ENCODE results near the gene NCOA1.

GRCh38 chr2:24740142-24740541 is 249.1 kb downstream of the NCOA1 start:
- TF ChIP-seq EZH2phosphoT487 (IDR thresholded peaks at IDR 0.05; ENCODE audit: borderline replicate concordance, low read depth, low read length) = no peak
- no peak for TF ChIP-seq CTCF (conservative IDR thresholded peaks at IDR 0.05; ENCODE audit: low read length)

Measured in OCI-LY7 (cell line).